GM21717 (cell line): Measurements from ENCODE around the gene SUGCT.

Experiments used
- ATAC-seq: cut with Tn5 transposase; IDR thresholded peaks from one replicate; pipeline ENCODE4 v1.9.1; 2021; ENCODE audit warnings: mild to moderate bottlenecking, moderate library complexity; ENCODE audit not compliant: unreplicated experiment

SUGCT gene

GRCh38 chr7:40509287-40509996 is 374.6 kb downstream of the SUGCT start:
- no peak for ATAC-seq

- ATAC-seq = no peak
Measured at GRCh38 chr7:40516376-40516775, 381.6 kb downstream of the SUGCT start.

- no peak for ATAC-seq
Measured at GRCh38 chr7:40519009-40519408, 384.2 kb downstream of the SUGCT start.

GRCh38 chr7:40520986-40521738 is 386.4 kb downstream of the SUGCT start:
- no peak for ATAC-seq

GRCh38 chr7:40525764-40526163 is 391.0 kb downstream of the SUGCT start:
- no peak for ATAC-seq

- ATAC-seq = no peak
Measured at GRCh38 chr7:40526951-40527715, 392.3 kb downstream of the SUGCT start.

GRCh38 chr7:40527723-40528122 is 392.9 kb downstream of the SUGCT start:
- no peak for ATAC-seq

- no peak for ATAC-seq
Measured at GRCh38 chr7:40530292-40530691, 395.5 kb downstream of the SUGCT start.

GRCh38 chr7:40531956-40532355 is 397.2 kb downstream of the SUGCT start:
- no peak for ATAC-seq

GRCh38 chr7:40535678-40536077 is 400.9 kb downstream of the SUGCT start:
- ATAC-seq = no peak

GRCh38 chr7:40536421-40536820 is 401.6 kb downstream of the SUGCT start:
- ATAC-seq = no peak

- no peak for ATAC-seq
Measured at GRCh38 chr7:40538281-40538680, 403.5 kb downstream of the SUGCT start.

GRCh38 chr7:40541336-40541735 is 406.5 kb downstream of the SUGCT start:
- no peak for ATAC-seq

GRCh38 chr7:40542982-40543741 is 408.4 kb downstream of the SUGCT start:
- no peak for ATAC-seq

GRCh38 chr7:40544221-40544723 is 409.5 kb downstream of the SUGCT start:
- ATAC-seq = no peak

- no peak for ATAC-seq
Measured at GRCh38 chr7:40544871-40545303, 410.1 kb downstream of the SUGCT start.

- no peak for ATAC-seq
Measured at GRCh38 chr7:40545739-40546138, 410.9 kb downstream of the SUGCT start.

- no peak for ATAC-seq
Measured at GRCh38 chr7:40546616-40547501, 412.1 kb downstream of the SUGCT start.

- ATAC-seq = no peak
Measured at GRCh38 chr7:40549372-40550039, 414.7 kb downstream of the SUGCT start.
